K562 (cell line): Measurements from ENCODE around the gene UQCC2. TPM values are rescaled to one million over a fixed set of nuclear protein-coding genes. Genes with fewer than 3 reads are reported as not detected.

Experiments used
- ARHGAP35 ChIP-seq: fragments of 450-650 bp; IDR thresholded peaks from 2 replicates; pipeline ENCODE4 v1.6.1; 2018; ENCODE audit not compliant: partially characterized antibody
- CHD4 ChIP-seq: fragments of 200-600 bp; sonication (generic); IDR thresholded peaks from 3 replicates; pipeline ENCODE4 v1.6.1; 2012; ENCODE audit warnings: low read depth, mild to moderate bottlenecking, mixed read lengths, low read length, inconsistent platforms; ENCODE audit not compliant: insufficient read depth, insufficient replicate concordance, poor library complexity, severe bottlenecking
- CSDE1 ChIP-seq, 2 experiments: fragments of 450-650 bp; IDR thresholded peaks; 2 replicates each; pipeline ENCODE4 v1.6.1; 2016; ENCODE audit warnings: mild to moderate bottlenecking in 1 of 2
- DDX20 ChIP-seq: fragments of 450-650 bp; IDR thresholded peaks from 2 replicates; pipeline ENCODE4 v1.6.1; 2016; ENCODE audit warnings: missing genetic modification characterization, low read depth, mild to moderate bottlenecking, missing compliant biosample characterization, moderate library complexity
- LEF1 ChIP-seq: fragments of 450-650 bp; IDR thresholded peaks from 2 replicates; pipeline ENCODE4 v1.6.1; 2016; ENCODE audit warnings: mild to moderate bottlenecking
- MBD2 ChIP-seq: sonication (generic); IDR thresholded peaks from 2 replicates; pipeline ENCODE4 v1.6.1; 2016; ENCODE audit warnings: low read depth, borderline replicate concordance
- MITF ChIP-seq: IDR thresholded peaks from 2 replicates; pipeline ENCODE4 v1.6.1; 2014; ENCODE audit warnings: antibody characterized with exemption
- NCOA6 ChIP-seq: fragments of 450-650 bp; IDR thresholded peaks from 2 replicates; pipeline ENCODE4 v1.6.1; 2017; ENCODE audit warnings: mild to moderate bottlenecking
- RBM14 ChIP-seq: fragments of 200-400 bp; formaldehyde crosslinking; IDR thresholded peaks from 2 replicates; pipeline ENCODE4 v1.6.1; 2018; ENCODE audit warnings: low read depth, mild to moderate bottlenecking, low read length, moderate library complexity, borderline replicate concordance; ENCODE audit not compliant: insufficient read depth
- SAFB ChIP-seq: fragments of 200-400 bp; formaldehyde crosslinking; IDR thresholded peaks from 2 replicates; pipeline ENCODE4 v1.6.1; 2017; ENCODE audit warnings: low read depth, low read length, borderline replicate concordance
- TEAD4 ChIP-seq, 2 experiments: sonication (generic) in 1 of 2; formaldehyde crosslinking in 1 of 2; IDR thresholded peaks; 2 replicates each; pipeline versions ENCODE4 v1.6.1 to v1.8.0; 2012 to 2022; ENCODE audit warnings: borderline replicate concordance in 1 of 2, inconsistent platforms in 1 of 2, low read length in 1 of 2, mild to moderate bottlenecking in 1 of 2, missing genetic modification reagents in 1 of 2
- TOE1 ChIP-seq, 2 experiments: fragments of 450-650 bp in 1 of 2; sonication (generic) in 1 of 2; formaldehyde crosslinking in 1 of 2; IDR thresholded peaks; 2 replicates each; pipeline versions ENCODE4 v1.7.1 to v1.8.0; 2016 to 2022; ENCODE audit warnings: borderline replicate concordance in 2 of 2, mild to moderate bottlenecking in 2 of 2, antibody characterized with exemption in 1 of 2, inconsistent platforms in 1 of 2, low read depth in 1 of 2, missing genetic modification reagents in 1 of 2, moderate library complexity in 1 of 2
- TRIM28 ChIP-seq: fragments of 450-650 bp; IDR thresholded peaks from 2 replicates; pipeline ENCODE4 v1.6.1; 2017
- U2AF2 ChIP-seq: fragments of 200-400 bp; formaldehyde crosslinking; optimal IDR thresholded peaks from 2 replicates; pipeline ENCODE3; 2017; ENCODE audit warnings: low read depth, mild to moderate bottlenecking, low read length
- ZFP91 ChIP-seq: sonication (generic); formaldehyde crosslinking; IDR thresholded peaks from 2 replicates; pipeline ENCODE4 v1.8.0; 2022; ENCODE audit warnings: mild to moderate bottlenecking, missing genetic modification reagents
- ZNF444 ChIP-seq: fragments of 250-450 bp; sonication (Bioruptor Pico); IDR thresholded peaks from 2 replicates; pipeline ENCODE4 v1.4.0; 2020; ENCODE audit warnings: mild to moderate bottlenecking, moderate library complexity
- polyA plus RNA-seq, 8 experiments: library from polyadenylated mRNA; depleted of rRNA in 4 of 8; stranded (reverse) in 5 of 8; unstranded in 3 of 8; fragments of >200 nt; fragmentation: Nextera tagmentation in 2 of 8; fragmentation: Illumina TruSeq in 1 of 8; extraction: Ambion mirVana in 2 of 8; extraction: Trizol in 1 of 8; gene quantifications; 2 replicates each; pipeline versions ENCODE4 v1.2.1 to v1.2.3, GENCODE V29; 2011 to 2014; ENCODE audit warnings: inconsistent platforms in 1 of 8, missing spikeins in 1 of 8
- total RNA-seq, 7 experiments: library from RNA; depleted of rRNA in 6 of 7; stranded (reverse); fragments of >200 nt in 6 of 7; fragmentation: Illumina TruSeq in 2 of 7; extraction: Trizol in 2 of 7; gene quantifications; 2 replicates each; pipeline versions ENCODE4 v1.2.1 to v1.2.3, GENCODE V29; 2011 to 2021; ENCODE audit warnings: low replicate concordance in 1 of 7
- TF ChIP-seq, protein P1 (sequence below): fragments of 450-650 bp; IDR thresholded peaks from 2 replicates; pipeline ENCODE4 v1.6.1; 2018; ENCODE audit warnings: mild to moderate bottlenecking, low read depth; ENCODE audit not compliant: partially characterized antibody
- TF ChIP-seq, protein P2 (sequence below): fragments of 450-650 bp; formaldehyde crosslinking; IDR thresholded peaks from 2 replicates; pipeline ENCODE4 v1.4.0; 2022; ENCODE audit warnings: missing genetic modification characterization

The UQCC2 gene
- total and polyA plus RNA-seq, 9 of the 15 experiments (the other 6 are each of a cell fraction or from before 2014, with no cell fraction given): 58.5 to 927 (median 158) TPM

DNA sequence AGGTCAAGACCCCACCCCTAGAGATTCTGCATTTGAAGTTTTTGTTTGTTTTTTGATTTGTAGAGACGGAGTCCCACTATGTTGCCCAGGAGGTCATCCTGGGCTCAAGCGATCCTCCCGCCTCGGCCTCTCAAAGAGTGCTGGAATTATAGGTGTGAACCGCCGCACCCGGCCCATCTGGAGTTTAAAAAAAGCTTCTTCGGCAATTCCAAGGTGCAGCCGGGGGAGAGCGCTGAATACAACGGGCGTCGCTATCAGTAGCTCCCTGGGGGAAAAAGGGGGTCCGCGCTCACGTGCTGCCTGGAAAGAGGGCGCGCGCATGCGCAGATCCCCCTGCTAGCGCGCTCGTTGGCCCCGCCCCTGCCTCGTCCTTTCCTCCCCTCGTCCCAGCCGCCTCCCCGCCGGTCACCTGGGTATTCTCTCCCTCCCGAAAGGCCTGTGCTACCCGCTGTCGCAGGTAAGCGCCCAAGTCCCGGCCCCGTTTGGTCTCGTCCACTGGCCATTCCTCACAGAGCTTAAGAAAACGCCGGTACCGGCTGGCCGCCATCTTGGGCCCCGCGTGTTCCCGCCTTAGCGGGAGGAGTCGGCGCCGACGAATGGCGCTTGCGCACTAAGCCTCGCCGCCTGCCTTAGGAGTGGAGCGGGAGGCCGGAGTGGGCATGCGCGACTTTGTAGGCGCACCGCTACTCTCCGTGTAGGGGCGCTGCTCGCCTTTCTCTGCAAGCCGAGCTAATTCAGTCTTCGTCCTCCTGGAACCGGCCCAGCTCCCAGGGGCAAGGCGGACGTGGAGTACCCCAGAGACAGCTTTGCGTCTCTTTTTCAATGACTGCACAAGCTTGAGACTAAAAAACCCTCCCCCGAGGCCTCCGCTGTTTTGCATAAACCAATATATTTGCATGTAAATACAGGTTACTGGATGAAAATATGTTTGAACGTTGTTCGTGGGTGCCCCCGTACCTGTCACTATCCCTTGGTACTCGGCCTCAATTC is at the start of gene UQCC2 (continued):
- TF ChIP-seq ZFP91 (CRISPR knock-in tag) (no peak), NCOA6 (no peak), CSDE1 (IDR thresholded peaks at IDR 0.05) (no peak), RBM14 (no peak), TRIM28 (no peak), MBD2 (peak; percentile 89; the same call in 1 of the 2 replicates), MITF (peak; percentile 65), ZNF444 (no peak), CHD4 (no peak), U2AF2 (no peak), TOE1 (IDR thresholded peaks at IDR 0.05; ENCODE audit: borderline replicate concordance) (peak; percentile 73), TOE1 (CRISPR knock-in tag; IDR thresholded peaks at IDR 0.05; ENCODE audit: borderline replicate concordance, low read depth) (0 out of 2 replicates have a peak, but pooled peaks have one; percentile 35), DDX20 (tag) (no peak), TEAD4 (IDR thresholded peaks at IDR 0.05; ENCODE audit: low read length) (peak; percentile 6; the same call in 1 of the 2 replicates), TEAD4 (CRISPR knock-in tag; IDR thresholded peaks at IDR 0.05; ENCODE audit: borderline replicate concordance) (0 out of 2 replicates have a peak, but pooled peaks have one; percentile 51), LEF1 (peak; percentile 42; the same call in 1 of the 2 replicates), SAFB (no peak), ARHGAP35 (no peak)
- TF ChIP-seq, protein P1, sequence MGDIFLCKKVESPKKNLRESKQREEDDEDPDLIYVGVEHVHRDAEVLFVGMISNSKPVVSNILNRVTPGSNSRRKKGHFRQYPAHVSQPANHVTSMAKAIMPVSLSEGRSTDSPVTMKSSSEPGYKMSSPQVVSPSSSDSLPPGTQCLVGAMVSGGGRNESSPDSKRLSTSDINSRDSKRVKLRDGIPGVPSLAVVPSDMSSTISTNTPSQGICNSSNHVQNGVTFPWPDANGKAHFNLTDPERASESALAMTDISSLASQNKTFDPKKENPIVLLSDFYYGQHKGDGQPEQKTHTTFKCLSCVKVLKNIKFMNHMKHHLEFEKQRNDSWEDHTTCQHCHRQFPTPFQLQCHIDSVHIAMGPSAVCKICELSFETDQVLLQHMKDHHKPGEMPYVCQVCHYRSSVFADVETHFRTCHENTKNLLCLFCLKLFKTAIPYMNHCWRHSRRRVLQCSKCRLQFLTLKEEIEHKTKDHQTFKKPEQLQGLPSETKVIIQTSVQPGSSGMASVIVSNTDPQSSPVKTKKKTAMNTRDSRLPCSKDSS: no peak
- TF ChIP-seq, protein P2, sequence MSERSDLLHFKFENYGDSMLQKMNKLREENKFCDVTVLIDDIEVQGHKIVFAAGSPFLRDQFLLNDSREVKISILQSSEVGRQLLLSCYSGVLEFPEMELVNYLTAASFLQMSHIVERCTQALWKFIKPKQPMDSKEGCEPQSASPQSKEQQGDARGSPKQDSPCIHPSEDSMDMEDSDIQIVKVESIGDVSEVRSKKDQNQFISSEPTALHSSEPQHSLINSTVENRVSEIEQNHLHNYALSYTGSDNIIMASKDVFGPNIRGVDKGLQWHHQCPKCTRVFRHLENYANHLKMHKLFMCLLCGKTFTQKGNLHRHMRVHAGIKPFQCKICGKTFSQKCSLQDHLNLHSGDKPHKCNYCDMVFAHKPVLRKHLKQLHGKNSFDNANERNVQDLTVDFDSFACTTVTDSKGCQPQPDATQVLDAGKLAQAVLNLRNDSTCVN: peak; percentile 63; the same call in 1 of the 2 replicates
